Natural killer cell treated with Interleukin-12 subunit alpha and Interleukin-12 subunit beta and Interleukin-15 and Interleukin-18, amount 100 ng/mL, for 72 hours (primary cell): ENCODE measurements around the gene ALPG. TPM values are rescaled to one million over a fixed set of nuclear protein-coding genes. Genes with fewer than 3 reads are reported as not detected.
"Not testable (repeated sequence)": the region's sequence is repeated elsewhere in the genome, so short reads cannot be mapped to it uniquely, and the experiment has no call there.

Source experiments
- ATAC-seq, 2 donors: fragments of 150-1000 bp; cut with Tn5 transposase in 1 of 2; sonication (Bioruptor Pico), chemical (Tn5 transposase) in 1 of 2; 2 replicates each; pipeline ENCODE4 v1.10.0; 2021
- DNase-seq: peaks from one replicate; pipeline ENCODE4 v3.0.0; 2022; ENCODE audit warnings: low spot score
- H3K27ac Mint-ChIP-seq, 2 donors: 1 replicate in 1 of 2; 2 replicates in 1 of 2; pipeline ENCODE4 v1.8.0; 2022; ENCODE audit warnings: mixed read lengths in 2 of 2, mild to moderate bottlenecking in 1 of 2, moderate library complexity in 1 of 2
- H3K27me3 Mint-ChIP-seq, 2 donors: 1 replicate in 1 of 2; 2 replicates in 1 of 2; pipeline ENCODE4 v1.8.0; 2022; ENCODE audit warnings: mixed read lengths in 2 of 2
- H3K36me3 Mint-ChIP-seq: one replicate; pipeline ENCODE4 v1.8.0; 2022; ENCODE audit warnings: mixed read lengths
- H3K4me1 Mint-ChIP-seq, 2 donors: 1 replicate in 1 of 2; 2 replicates in 1 of 2; pipeline ENCODE4 v1.8.0; 2022; ENCODE audit warnings: low read depth in 2 of 2, mixed read lengths in 2 of 2, mild to moderate bottlenecking in 1 of 2
- H3K4me3 Mint-ChIP-seq: one replicate; pipeline ENCODE4 v1.8.0; 2022; ENCODE audit warnings: mixed read lengths
- H3K9me3 Mint-ChIP-seq: 2 replicates; pipeline ENCODE4 v1.8.0; 2022; ENCODE audit warnings: mixed read lengths
- total RNA-seq, 2 donors: library from RNA; stranded (reverse); gene quantifications; one replicate each; pipeline ENCODE4 v1.2.3, GENCODE V29; 2022

Gene ALPG
- total RNA-seq, 2 donors from 2014 or later, result not detected

- Mint-ChIP-seq H3K9me3 (no peaks in the 10 kb centered on the region), H3K27ac (no peak overlapping the region)
- ATAC-seq, result peak in 1 of 2 donors; percentile 20
Measured at GRCh38 chr2:232431705-232432590, 25.3 kb downstream of the ALPG start.

GRCh38 chr2:232432598-232433184 lies 26.0 kb downstream of the ALPG start:
- ATAC-seq, result peak in 1 of 2 donors; percentile 9
- Mint-ChIP-seq H3K27ac (no peak overlapping the region), H3K4me3 (no peak overlapping the region)

More at GRCh38 chr2:232431705-232432590, 25.3 kb downstream of the ALPG start:
- DNase-seq, result no peak
- Mint-ChIP-seq H3K27me3 (no peaks in the 10 kb centered on the region), H3K36me3 (no peaks in the 10 kb centered on the region), H3K4me1 (no peaks in the 10 kb centered on the region), H3K4me3 (no peak overlapping the region)

GRCh38 chr2:232433622-232434021 lies 27.0 kb downstream of the ALPG start:
- DNase-seq, H3K27me3 Mint-ChIP-seq, H3K36me3 Mint-ChIP-seq, H3K4me3 Mint-ChIP-seq, H3K27ac Mint-ChIP-seq, ATAC-seq, H3K9me3 Mint-ChIP-seq, H3K4me1 Mint-ChIP-seq: not testable (repeated sequence)

More at GRCh38 chr2:232432598-232433184, 26.0 kb downstream of the ALPG start:
- H3K27me3 Mint-ChIP-seq, result no peaks in the 10 kb centered on the region
- H3K9me3 Mint-ChIP-seq, result no peaks in the 10 kb centered on the region
- no peak for DNase-seq
- no peaks in the 10 kb centered on the region for H3K4me1 Mint-ChIP-seq
- H3K36me3 Mint-ChIP-seq, result no peaks in the 10 kb centered on the region

GRCh38 chr2:232434091-232434490 lies 27.4 kb downstream of the ALPG start:
- H3K4me3 Mint-ChIP-seq, result no peak overlapping the region
- no peaks in the 10 kb centered on the region for H3K36me3 Mint-ChIP-seq
- no peaks in the 10 kb centered on the region for H3K4me1 Mint-ChIP-seq
- ATAC-seq (no peak), DNase-seq (no peak)
- no peak overlapping the region for H3K27ac Mint-ChIP-seq
- H3K27me3 Mint-ChIP-seq, result no peaks in the 10 kb centered on the region
- H3K9me3 Mint-ChIP-seq, result no peaks in the 10 kb centered on the region

- DNase-seq (no peak), ATAC-seq (no peak)
- Mint-ChIP-seq H3K9me3 (no peaks in the 10 kb centered on the region), H3K4me1 (peaks cover 0 to under 1% of the 10 kb centered on the region in 2 donors), H3K27me3 (peaks cover 0 to under 1% of the 10 kb centered on the region in 2 donors), H3K4me3 (no peak overlapping the region), H3K36me3 (no peaks in the 10 kb centered on the region), H3K27ac (no peak overlapping the region)
Measured at GRCh38 chr2:232434563-232435374, 28.1 kb downstream of the ALPG start.

GRCh38 chr2:232435375-232435648 lies 28.7 kb downstream of the ALPG start:
- Mint-ChIP-seq H3K27ac (no peak overlapping the region), H3K27me3 (peaks cover 0 to 2% of the 10 kb centered on the region in 2 donors), H3K36me3 (no peaks in the 10 kb centered on the region), H3K4me3 (no peak overlapping the region), H3K4me1 (peaks cover 0 to 2% of the 10 kb centered on the region in 2 donors), H3K9me3 (no peaks in the 10 kb centered on the region)
- DNase-seq, result no peak
- ATAC-seq, result no peak

GRCh38 chr2:232435805-232436204 lies 29.2 kb downstream of the ALPG start:
- no peak overlapping the region for H3K27ac Mint-ChIP-seq
- DNase-seq, result no peak
- no peaks in the 10 kb centered on the region for H3K9me3 Mint-ChIP-seq
- H3K4me3 Mint-ChIP-seq, result no peak overlapping the region
- peaks cover 0 to 2% of the 10 kb centered on the region in 2 donors for H3K27me3 Mint-ChIP-seq
- peaks cover 0 to 5% of the 10 kb centered on the region in 2 donors for H3K4me1 Mint-ChIP-seq
- no peaks in the 10 kb centered on the region for H3K36me3 Mint-ChIP-seq
- no peak for ATAC-seq

GRCh38 chr2:232436381-232437194 lies 29.9 kb downstream of the ALPG start:
- DNase-seq (no peak), ATAC-seq (no peak)
- Mint-ChIP-seq H3K9me3 (no peaks in the 10 kb centered on the region), H3K4me3 (no peak overlapping the region), H3K27ac (no peak overlapping the region), H3K36me3 (no peaks in the 10 kb centered on the region), H3K27me3 (peaks cover 0 to 2% of the 10 kb centered on the region in 2 donors), H3K4me1 (peaks cover 0 to 5% of the 10 kb centered on the region in 2 donors)

- ATAC-seq, result no peak
Measured at GRCh38 chr2:232437195-232437571, 30.5 kb downstream of the ALPG start.

GRCh38 chr2:232438091-232438490 lies 31.4 kb downstream of the ALPG start:
- no peaks in the 10 kb centered on the region for H3K36me3 Mint-ChIP-seq
- no peak overlapping the region for H3K4me3 Mint-ChIP-seq
- H3K27ac Mint-ChIP-seq, result no peak overlapping the region
- H3K9me3 Mint-ChIP-seq, result no peaks in the 10 kb centered on the region
- H3K4me1 Mint-ChIP-seq, result peaks cover 0 to 5% of the 10 kb centered on the region in 2 donors
- DNase-seq, result no peak
- no peak for ATAC-seq
- H3K27me3 Mint-ChIP-seq, result peaks cover 0 to 2% of the 10 kb centered on the region in 2 donors

More at GRCh38 chr2:232437195-232437571, 30.5 kb downstream of the ALPG start:
- no peaks in the 10 kb centered on the region for H3K36me3 Mint-ChIP-seq
- no peaks in the 10 kb centered on the region for H3K9me3 Mint-ChIP-seq
- H3K4me3 Mint-ChIP-seq, result no peak overlapping the region
- H3K4me1 Mint-ChIP-seq, result peaks cover 0 to 5% of the 10 kb centered on the region in 2 donors
- H3K27ac Mint-ChIP-seq, result no peak overlapping the region
- peaks cover 0 to 2% of the 10 kb centered on the region in 2 donors for H3K27me3 Mint-ChIP-seq
- no peak for DNase-seq

- H3K4me1 Mint-ChIP-seq, result peaks cover 0 to 5% of the 10 kb centered on the region in 2 donors
- H3K27me3 Mint-ChIP-seq, result peaks cover 0 to 2% of the 10 kb centered on the region in 2 donors
- H3K27ac Mint-ChIP-seq, result no peak overlapping the region
- no peak overlapping the region for H3K4me3 Mint-ChIP-seq
- no peaks in the 10 kb centered on the region for H3K9me3 Mint-ChIP-seq
- ATAC-seq (no peak), DNase-seq (peak; percentile 39)
- no peaks in the 10 kb centered on the region for H3K36me3 Mint-ChIP-seq
Measured at GRCh38 chr2:232438951-232439757, 32.5 kb downstream of the ALPG start.

- Mint-ChIP-seq H3K4me3 (no peak overlapping the region), H3K4me1 (peaks cover 0 to 5% of the 10 kb centered on the region in 2 donors), H3K27ac (no peak overlapping the region), H3K27me3 (peaks cover 0 to 2% of the 10 kb centered on the region in 2 donors), H3K36me3 (no peaks in the 10 kb centered on the region), H3K9me3 (no peaks in the 10 kb centered on the region)
- DNase-seq (peak; percentile 28), ATAC-seq (no peak)
Measured at GRCh38 chr2:232439758-232440135, 33.1 kb downstream of the ALPG start.
